Tibial nerve (tissue), 4 donors: ENCODE measurements around the gene NEDD4L.

Experiments
- CTCF ChIP-seq, 5 experiments: fragments of 200-600 bp in 3 of 5; fragments of 450-650 bp in 2 of 5; sonication (generic) in 3 of 5; IDR thresholded peaks; one replicate each; pipeline ENCODE4 v1.5.1; 2016 to 2019; ENCODE audit warnings: antibody characterized with exemption in 5 of 5, mild to moderate bottlenecking in 3 of 5, moderate library complexity in 2 of 5
- EP300 ChIP-seq, 2 donors: sonication (generic); formaldehyde crosslinking; IDR thresholded peaks; one replicate each; pipeline ENCODE4 v1.6.1; 2017; ENCODE audit warnings: antibody characterized with exemption in 2 of 2, mild to moderate bottlenecking in 1 of 2

GRCh38 chr18:58363767-58364540, 319.9 kb downstream of the NEDD4L start:
- TF ChIP-seq CTCF (IDR thresholded peaks at IDR 0.05): no peak
- no peak for TF ChIP-seq EP300 (IDR thresholded peaks at IDR 0.05)
